PC-3 (cell line): ENCODE data around the gene DLG1. TPM values are rescaled to one million over a fixed set of nuclear protein-coding genes. Genes with fewer than 3 reads are reported as not detected.

Source experiments
- ATAC-seq: fragments of 200-7000 bp; cut with Tn5 transposase; 2 replicates; pipeline ENCODE4 v1.9.1; 2020; ENCODE audit warnings: mild to moderate bottlenecking, moderate library complexity
- BruUV-seq: library from RNA; stranded (reverse); fragments of 400-500 nt; replicated peaks from 2 replicates; lab custom pipeline; 2021; lab: Mats Ljungman, UMichigan
- CTCF ChIA-PET: fragments of 300-600 bp; sonication (Branson Sonifier 250); formaldehyde crosslinking; loops from one replicate; lab custom pipeline; 2022; ENCODE audit warnings: antibody characterized with exemption; lab: Charles Lee
- POLR2A ChIA-PET: fragments of 300-600 bp; sonication (Branson Sonifier 250); formaldehyde crosslinking; loops from one replicate; lab custom pipeline; 2022; ENCODE audit warnings: antibody characterized with exemption; ENCODE audit not compliant: unreplicated experiment; lab: Charles Lee
- DNase-seq: peaks from one replicate; pipeline ENCODE4 v3.0.0-alpha.2; 2015
- H2AFZ ChIP-seq: fragments of 300-600 bp; sonication (generic); 2 replicates; pipeline ENCODE4 v1.6.0; 2016; ENCODE audit warnings: antibody characterized with exemption, low read length
- H3F3A ChIP-seq: fragments of 300-600 bp; sonication (generic); one replicate; pipeline ENCODE4 v1.6.0; 2017; ENCODE audit warnings: antibody characterized with exemption, low read length, control low read depth, mild to moderate bottlenecking; ENCODE audit not compliant: unreplicated experiment
- H3K27ac ChIP-seq: fragments of 300-600 bp; sonication (generic); 2 replicates; pipeline ENCODE4 v1.5.1; 2016; ENCODE audit warnings: mild to moderate bottlenecking, low read length
- H3K27me3 ChIP-seq: fragments of 300-600 bp; sonication (generic); 2 replicates; pipeline ENCODE4 v1.6.1; 2016; ENCODE audit warnings: low read length, mixed read lengths
- H3K36me3 ChIP-seq: fragments of 300-600 bp; sonication (generic); 2 replicates; pipeline ENCODE4 v1.6.1; 2016; ENCODE audit warnings: low read depth, mixed run types, low read length, mixed read lengths
- H3K4me1 ChIP-seq: fragments of 300-600 bp; sonication (generic); 2 replicates; pipeline ENCODE4 v1.5.1; 2016; ENCODE audit warnings: low read length; ENCODE audit not compliant: insufficient read depth
- H3K4me2 ChIP-seq: fragments of 300-600 bp; sonication (generic); 2 replicates; pipeline ENCODE4 v1.6.0; 2016; ENCODE audit warnings: low read length
- H3K4me3 ChIP-seq: fragments of 300-600 bp; sonication (generic); 2 replicates; pipeline ENCODE4 v1.5.1; 2016; ENCODE audit warnings: mild to moderate bottlenecking, low read length, mixed read lengths
- H3K79me2 ChIP-seq: fragments of 300-600 bp; sonication (generic); 2 replicates; pipeline ENCODE4 v1.6.1; 2017; ENCODE audit warnings: low read length, mixed read lengths
- H3K9ac ChIP-seq: fragments of 300-600 bp; sonication (generic); 2 replicates; pipeline ENCODE4 v1.6.0; 2016; ENCODE audit warnings: mild to moderate bottlenecking, low read length
- H3K9me2 ChIP-seq: fragments of 300-600 bp; sonication (generic); replicated peaks from 2 replicates; pipeline ENCODE4 v1.6.1; 2016; ENCODE audit warnings: mixed run types, low read length, mixed read lengths
- H3K9me3 ChIP-seq: fragments of 300-600 bp; sonication (generic); 2 replicates; pipeline ENCODE4 v1.6.1; 2016; ENCODE audit warnings: low read length, mixed read lengths
- H4K20me1 ChIP-seq: fragments of 300-600 bp; sonication (generic); 2 replicates; pipeline ENCODE4 v1.6.1; 2016; ENCODE audit warnings: low read length, mixed read lengths
- CTCF ChIP-seq: fragments of 300-600 bp; sonication (generic); conservative IDR thresholded peaks from 2 replicates; pipeline ENCODE4 v1.5.1; 2017; ENCODE audit warnings: antibody characterized with exemption, low read depth, mild to moderate bottlenecking, low read length
- EZH2 ChIP-seq: fragments of 300-600 bp; sonication (generic); IDR thresholded peaks from one replicate; pipeline ENCODE4 v1.6.1; 2017; ENCODE audit warnings: antibody characterized with exemption, mild to moderate bottlenecking, low read length; ENCODE audit not compliant: unreplicated experiment
- EZH2phosphoT487 ChIP-seq: fragments of 300-600 bp; sonication (generic); IDR thresholded peaks from 2 replicates; pipeline ENCODE4 v1.6.1; 2018; ENCODE audit warnings: mild to moderate bottlenecking, antibody characterized with exemption, low read length, borderline replicate concordance
- intact Hi-C: fragments of 100-400 bp; cut with micrococcal nuclease; formaldehyde crosslinking; loops from 2 replicates; pipeline ENCODE4 v1.9.0; 2023
- total RNA-seq: library from RNA; depleted of rRNA; stranded (reverse); fragments of >200 nt; gene quantifications from 2 replicates; pipeline ENCODE4 v1.2.3, GENCODE V29; 2014

DLG1 gene
- total RNA-seq, 1 experiment from 2014 or later: 60.8 TPM

- H3K27me3 ChIP-seq: no peaks in the 10 kb centered on the region
- no peaks in the 10 kb centered on the region for H3K9me3 ChIP-seq
- ATAC-seq (no peak), DNase-seq (no peak)
- intact Hi-C loops: no loop called here
- POLR2A ChIA-PET: no interaction called here
- H3K36me3 ChIP-seq: peaks cover 4% of the 10 kb centered on the region; the same call in 1 of the 2 replicates
- BruUV-seq: no TSS peak
- H3K79me2 ChIP-seq: peaks cover 93% of the 10 kb centered on the region
- no peak overlapping the region for H3K9ac ChIP-seq
- CTCF ChIA-PET: no interaction called here
- no peak overlapping the region for H3K4me2 ChIP-seq
- TF ChIP-seq CTCF: no peak
- no peak for TF ChIP-seq EZH2
- TF ChIP-seq EZH2phosphoT487: no peak
- H3F3A ChIP-seq: no peaks in the 10 kb centered on the region
- H3K27ac ChIP-seq: no peak overlapping the region
- peaks cover 17% of the 10 kb centered on the region; the same call in 1 of the 2 replicates for H4K20me1 ChIP-seq
- H3K4me1 ChIP-seq: peaks cover 19% of the 10 kb centered on the region
- H3K4me3 ChIP-seq: no peak overlapping the region
- H2AFZ ChIP-seq: no peak overlapping the region
- no peaks in the 10 kb centered on the region for H3K9me2 ChIP-seq
Measured at GRCh38 chr3:197219619-197220018, 78.8 kb downstream of the DLG1 start.

GRCh38 chr3:197218210-197218609 is 80.2 kb downstream of the DLG1 start:
- intact Hi-C loops: no loop called here
- H3K9ac ChIP-seq: no peak overlapping the region
- DNase-seq (no peak), ATAC-seq (no peak)
- TF ChIP-seq CTCF (no peak), EZH2phosphoT487 (no peak)
- no peaks in the 10 kb centered on the region for H3K27me3 ChIP-seq
- H3K9me3 ChIP-seq: no peaks in the 10 kb centered on the region
- POLR2A ChIA-PET: no interaction called here
- CTCF ChIA-PET: no interaction called here
- no peak overlapping the region for H3K27ac ChIP-seq
- H3K4me2 ChIP-seq: no peak overlapping the region
- H3F3A ChIP-seq: no peaks in the 10 kb centered on the region
- peaks cover 99% of the 10 kb centered on the region for H3K79me2 ChIP-seq
- H2AFZ ChIP-seq: no peak overlapping the region
- no TSS peak for BruUV-seq
- H3K4me3 ChIP-seq: no peak overlapping the region
- peaks cover 9% of the 10 kb centered on the region; the same call in 1 of the 2 replicates for H4K20me1 ChIP-seq
- H3K4me1 ChIP-seq: peaks cover 19% of the 10 kb centered on the region
- H3K36me3 ChIP-seq: peaks cover 4% of the 10 kb centered on the region; the same call in 1 of the 2 replicates
- H3K9me2 ChIP-seq: no peaks in the 10 kb centered on the region

- H2AFZ ChIP-seq: no peak overlapping the region
- H3K4me3 ChIP-seq: no peak overlapping the region
- intact Hi-C loops: no loop called here
- H4K20me1 ChIP-seq: peaks cover 6% of the 10 kb centered on the region; the same call in 1 of the 2 replicates
- no peaks in the 10 kb centered on the region for H3K27me3 ChIP-seq
- H3K36me3 ChIP-seq: peaks cover 7% of the 10 kb centered on the region; the same call in 1 of the 2 replicates
- no peak overlapping the region for H3K9ac ChIP-seq
- POLR2A ChIA-PET: no interaction called here
- ATAC-seq: peak; percentile 39
- TF ChIP-seq EZH2 (no peak), CTCF (no peak), EZH2phosphoT487 (no peak)
- BruUV-seq: no TSS peak
- peaks cover 99% of the 10 kb centered on the region for H3K79me2 ChIP-seq
- no peaks in the 10 kb centered on the region for H3F3A ChIP-seq
- peaks cover 19% of the 10 kb centered on the region for H3K4me1 ChIP-seq
- CTCF ChIA-PET: no interaction called here
- peak; percentile 12 for DNase-seq
- no peaks in the 10 kb centered on the region for H3K9me3 ChIP-seq
- H3K4me2 ChIP-seq: peak overlapping the region; percentile 26; the same call in 1 of the 2 replicates
- no peaks in the 10 kb centered on the region for H3K9me2 ChIP-seq
- peak overlapping the region; percentile 47; the same call in 1 of the 2 replicates for H3K27ac ChIP-seq
Measured at GRCh38 chr3:197216914-197217313, 81.5 kb downstream of the DLG1 start.
